HEK293T (cell line): ENCODE results near the gene CAMLG.

Experiments
- ARNT ChIP-seq: fragments of 450-650 bp; IDR thresholded peaks from 2 replicates; pipeline ENCODE4 v1.6.1; 2017; ENCODE audit warnings: mild to moderate bottlenecking
- BHLHE40 ChIP-seq: fragments of 450-650 bp; IDR thresholded peaks from 2 replicates; pipeline ENCODE4 v1.6.1; 2016; ENCODE audit warnings: mild to moderate bottlenecking, moderate library complexity, borderline replicate concordance
- ELF4 ChIP-seq: fragments of 450-650 bp; IDR thresholded peaks from 2 replicates; pipeline ENCODE4 v1.6.1; 2017; ENCODE audit warnings: antibody characterized with exemption
- FOXA1 ChIP-seq: fragments of 450-650 bp; IDR thresholded peaks from 2 replicates; pipeline ENCODE4 v1.6.1; 2016; ENCODE audit warnings: mild to moderate bottlenecking
- FOXK2 ChIP-seq: fragments of 450-650 bp; IDR thresholded peaks from 2 replicates; pipeline ENCODE4 v1.6.1; 2016; ENCODE audit warnings: mild to moderate bottlenecking
- FOXM1 ChIP-seq: fragments of 450-650 bp; IDR thresholded peaks from 2 replicates; pipeline ENCODE4 v1.6.1; 2017; ENCODE audit warnings: mild to moderate bottlenecking, borderline replicate concordance
- HDGF ChIP-seq: fragments of 450-650 bp; IDR thresholded peaks from 2 replicates; pipeline ENCODE4 v1.6.1; 2017; ENCODE audit warnings: antibody characterized with exemption, borderline replicate concordance
- LEF1 ChIP-seq: fragments of 450-650 bp; IDR thresholded peaks from 2 replicates; pipeline ENCODE4 v1.6.1; 2017; ENCODE audit warnings: mild to moderate bottlenecking, borderline replicate concordance
- PKNOX1 ChIP-seq: fragments of 450-650 bp; IDR thresholded peaks from 2 replicates; pipeline ENCODE4 v1.6.1; 2016
- SP1 ChIP-seq: fragments of 450-650 bp; IDR thresholded peaks from 2 replicates; pipeline ENCODE4 v1.6.1; 2017
- SUZ12 ChIP-seq: fragments of 450-650 bp; IDR thresholded peaks from 2 replicates; pipeline ENCODE4 v1.6.1; 2016; ENCODE audit warnings: mild to moderate bottlenecking

- TF ChIP-seq BHLHE40 (no peak), SUZ12 (no peak), SP1 (no peak), FOXK2 (no peak), FOXM1 (no peak), HDGF (no peak), ARNT (no peak), ELF4 (no peak), LEF1 (no peak), PKNOX1 (no peak), FOXA1 (no peak)
Measured at GRCh38 chr5:134736173-134736812, 2.1 kb upstream of the CAMLG start.
